ENCODE data around the gene PSTPIP2.
A peak's percentile ranks its signal among the peaks of the same experiment; 100 is the strongest.
"Not testable (repeated sequence)": the region's sequence is repeated elsewhere in the genome, so short reads cannot be mapped to it uniquely, and the experiment has no call there.

The PSTPIP2 gene

DNA sequence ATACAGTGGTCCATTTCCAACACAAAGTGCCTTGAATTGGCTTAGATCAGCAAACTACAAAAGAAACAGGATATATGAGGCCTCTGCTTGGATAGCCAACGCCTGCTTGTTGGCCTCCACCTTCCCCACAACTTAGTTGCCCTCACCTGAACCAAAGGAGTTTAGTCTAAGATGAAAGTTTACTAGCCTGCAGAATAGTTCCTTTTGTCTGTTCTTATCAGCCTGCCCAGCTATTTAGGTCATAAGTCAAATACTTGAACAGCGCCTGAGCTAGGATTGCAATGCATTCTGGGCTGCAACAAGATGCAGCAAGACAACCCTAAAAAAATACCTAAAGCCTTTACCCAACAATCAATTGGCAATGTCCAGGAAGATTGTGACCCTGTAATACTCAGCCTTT lies 91.8 kb downstream of the PSTPIP2 start:
- no peak for DNase-seq

DNA sequence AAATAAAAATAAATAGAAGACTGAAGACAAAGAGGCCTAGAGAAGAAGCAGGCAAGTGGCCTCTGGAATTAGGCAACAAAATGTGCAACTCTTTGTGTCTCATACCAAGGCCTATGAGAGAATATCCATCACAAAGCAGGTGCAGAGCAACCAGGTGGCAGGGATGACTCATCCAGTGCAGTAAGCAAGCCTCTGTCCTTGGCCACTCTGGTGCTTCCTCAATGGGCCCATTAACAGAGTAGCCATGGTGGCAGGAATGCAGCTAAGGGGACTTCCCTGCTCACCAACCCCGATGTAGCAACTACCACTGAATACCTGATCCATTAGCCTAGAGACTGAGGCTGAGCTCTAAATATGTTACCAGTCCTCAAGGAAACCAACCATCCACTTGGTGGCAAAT lies 94.0 kb downstream of the PSTPIP2 start:
- no peak for DNase-seq

DNA sequence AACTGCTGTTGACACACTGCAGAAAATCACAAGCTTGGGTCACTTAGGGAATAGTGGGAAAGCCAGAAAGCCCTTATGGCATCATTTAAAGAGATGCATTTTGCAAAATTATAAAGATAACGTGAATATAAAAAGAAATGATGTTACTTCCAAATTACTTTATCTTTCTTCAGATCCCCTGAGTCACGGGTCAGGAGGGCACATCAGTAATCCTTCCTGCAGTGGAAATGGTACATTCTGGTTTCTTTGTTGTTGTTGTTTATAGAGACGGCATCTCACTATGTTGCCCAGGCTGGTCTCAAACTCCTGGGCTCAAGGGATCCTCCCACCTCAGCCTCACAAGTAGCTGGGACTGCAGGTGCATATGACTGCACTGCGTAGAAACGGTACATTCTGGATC lies 95.1 kb downstream of the PSTPIP2 start:
- no peak for DNase-seq

- DNase-seq, result no peak
Observed at GRCh38 chr18:45976566-45976965, 95.5 kb downstream of the PSTPIP2 start.

GRCh38 chr18:45974088-45974536 lies 97.9 kb downstream of the PSTPIP2 start:
- peak; percentile 11 for DNase-seq

- peak; percentile 86 for DNase-seq
Observed at GRCh38 chr18:45967007-45967706, 104.9 kb downstream of the PSTPIP2 start, which contains the start of gene EPG5. Gene EPG5 (minus strand): TSS chr18:45967329. CDS start chr18:45967239, 90 bp downstream.

- not testable (repeated sequence) for DNase-seq
Observed at GRCh38 chr18:45964913-45965312, 107.1 kb downstream of the PSTPIP2 start.

GRCh38 chr18:45962866-45963265 lies 109.2 kb downstream of the PSTPIP2 start:
- no peak for DNase-seq

DNA sequence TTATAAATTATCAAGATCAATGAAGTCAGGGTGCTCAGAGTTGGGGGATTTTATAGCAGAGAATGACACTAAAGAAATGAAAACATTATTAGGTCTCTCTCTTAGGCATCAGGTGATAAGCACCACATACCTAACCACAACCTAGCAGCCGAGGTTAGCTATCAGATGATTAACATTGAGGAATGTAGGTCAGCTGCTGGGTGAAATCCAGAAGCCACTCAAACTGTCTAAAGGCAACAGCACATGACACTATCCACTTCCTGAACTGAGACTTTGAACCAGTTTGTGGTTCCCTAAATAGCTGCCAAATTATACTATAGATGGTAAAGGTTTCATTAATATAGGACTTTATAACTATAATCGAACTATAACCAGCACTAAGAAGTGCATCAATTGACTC lies 109.6 kb downstream of the PSTPIP2 start:
- no peak for DNase-seq

DNA sequence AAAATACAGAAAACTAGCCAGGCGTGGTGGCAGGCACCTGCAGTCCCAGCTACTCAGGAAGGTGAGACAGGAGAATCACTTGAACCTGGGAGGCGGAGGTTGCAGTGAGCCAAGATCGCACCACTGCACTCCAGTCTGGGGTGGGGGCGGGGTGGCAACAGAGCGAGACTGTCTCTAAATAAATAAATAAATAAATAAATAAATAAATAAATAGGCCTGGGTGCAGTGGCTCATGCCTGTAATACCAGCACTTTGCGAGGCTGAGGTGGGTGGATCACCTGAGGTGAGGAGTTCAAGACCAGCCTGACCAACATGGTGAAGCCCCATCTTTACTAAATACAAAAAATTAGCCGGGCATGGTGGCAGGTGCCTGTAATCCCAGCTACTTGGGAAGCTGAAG lies 112.6 kb downstream of the PSTPIP2 start:
- DNase-seq, result not testable (repeated sequence)

DNA sequence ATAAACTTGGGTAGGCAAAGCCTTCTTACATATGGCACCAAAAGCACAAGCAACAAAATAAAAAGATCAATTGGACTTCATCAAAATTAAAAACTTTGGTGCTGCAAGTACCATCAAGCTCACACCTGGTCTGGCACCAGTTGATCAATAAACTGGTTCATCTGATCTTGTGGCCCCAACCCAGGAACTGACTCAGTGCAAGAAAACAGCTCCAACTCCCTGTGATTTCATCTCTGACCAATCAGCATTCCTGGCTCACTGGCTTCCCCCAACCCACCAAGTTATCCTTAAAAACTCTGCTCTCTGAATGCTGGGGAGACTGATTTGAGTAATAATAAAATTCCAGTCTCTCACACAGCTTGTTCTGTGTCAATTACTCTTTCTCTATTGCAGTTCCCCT lies 113.3 kb downstream of the PSTPIP2 start:
- no peak for DNase-seq

DNA sequence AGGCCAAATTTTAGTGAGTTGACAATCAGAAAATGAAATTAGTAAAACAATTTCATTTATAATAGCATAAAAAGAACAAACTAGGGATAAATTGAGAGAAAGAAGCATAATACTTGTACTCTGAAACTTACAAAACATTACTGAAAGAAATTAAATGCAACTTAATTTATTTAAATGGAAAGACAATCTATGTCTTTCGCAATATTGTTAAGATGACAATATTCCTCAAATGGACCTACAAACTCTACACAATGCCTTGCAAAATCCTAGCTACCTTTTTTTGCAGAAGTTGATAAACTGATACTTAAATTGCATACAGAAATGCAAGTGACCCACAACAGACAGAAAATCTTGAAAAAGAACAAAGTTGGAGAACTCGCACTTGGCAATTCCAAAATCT lies 114.0 kb downstream of the PSTPIP2 start:
- no peak for DNase-seq

DNA sequence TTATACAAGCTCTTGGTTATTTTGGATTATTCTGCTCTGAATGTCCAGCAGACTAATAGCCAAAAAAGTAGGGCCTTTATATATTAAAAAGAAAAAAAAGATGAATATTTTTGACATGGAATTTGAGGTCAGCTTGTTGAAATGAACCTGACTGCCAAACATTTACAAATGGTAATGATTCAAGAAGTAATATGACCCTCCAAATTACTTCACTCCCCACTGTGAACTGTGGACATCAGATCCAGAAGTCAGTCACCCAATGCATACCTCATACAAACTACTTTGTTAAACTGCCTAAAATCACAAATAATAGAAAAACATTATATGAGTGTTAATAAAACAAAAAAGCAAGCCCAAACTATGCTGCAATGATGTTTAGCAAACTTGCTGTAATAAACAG lies 115.0 kb downstream of the PSTPIP2 start:
- no peak for DNase-seq

- DNase-seq, result no peak
Observed at GRCh38 chr18:45954070-45954934, 117.8 kb downstream of the PSTPIP2 start.

- no peak for DNase-seq
Observed at GRCh38 chr18:45951016-45951714, 120.9 kb downstream of the PSTPIP2 start.

- no peak for DNase-seq
Observed at GRCh38 chr18:45945669-45946068, 126.4 kb downstream of the PSTPIP2 start.

DNA sequence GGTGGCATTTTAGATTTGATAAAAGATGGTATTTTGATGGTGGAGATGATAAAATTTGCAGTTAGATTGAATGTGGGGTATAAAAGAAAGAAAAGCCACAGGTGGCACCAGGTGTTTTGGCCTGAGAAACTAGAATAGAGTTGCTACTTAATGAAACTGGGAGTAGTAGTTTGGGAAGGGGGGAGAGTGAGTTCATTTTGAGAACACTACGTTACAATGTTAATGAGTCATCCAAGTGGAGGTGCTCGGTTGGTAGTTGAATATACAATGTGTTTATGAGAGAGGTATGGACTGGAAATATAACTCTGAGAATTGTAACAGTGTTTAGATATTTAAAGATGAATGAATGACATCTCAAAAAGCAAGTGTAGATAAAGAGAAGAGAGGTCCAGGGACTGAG lies 131.3 kb downstream of the PSTPIP2 start:
- DNase-seq, result no peak

- DNase-seq, result no peak
Observed at GRCh38 chr18:45939236-45939635, 132.8 kb downstream of the PSTPIP2 start.

GRCh38 chr18:45938488-45938935 lies 133.5 kb downstream of the PSTPIP2 start:
- no peak for DNase-seq

DNA sequence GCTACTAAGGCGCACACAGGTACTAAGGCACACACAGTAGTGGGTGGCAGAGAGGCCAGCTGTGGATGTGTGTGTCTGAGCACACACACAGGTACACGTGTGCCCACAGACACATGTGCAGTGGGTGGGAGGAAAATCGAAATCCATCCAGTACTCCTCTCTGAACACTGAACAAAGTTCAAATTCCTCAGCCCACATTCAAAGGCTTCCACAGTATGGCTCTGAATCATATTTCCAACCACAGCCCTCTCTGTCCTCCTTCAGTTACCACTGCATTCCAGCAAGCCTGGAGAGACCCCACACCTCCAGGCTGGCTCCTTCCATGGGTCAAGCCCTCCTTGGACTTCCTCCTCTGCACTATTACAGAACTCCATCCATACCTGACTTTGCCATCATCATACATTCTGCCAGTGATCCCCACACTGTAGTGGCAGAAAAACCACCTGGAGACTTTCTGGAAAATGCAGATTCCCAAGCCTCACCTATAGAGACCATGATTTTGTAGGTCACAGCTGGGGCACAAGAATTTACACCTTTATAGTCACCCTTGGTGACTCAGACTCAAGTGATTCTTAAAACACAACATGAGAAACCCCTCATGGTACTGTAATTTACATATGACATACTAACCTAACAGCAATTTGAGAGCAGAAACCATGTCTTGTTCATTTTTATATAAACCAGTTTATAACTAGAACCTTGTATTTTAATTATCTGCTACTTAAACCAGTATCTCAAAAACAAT lies 136.3 kb downstream of the PSTPIP2 start:
- DNase-seq, result no peak
